WTC11 (cell line): ENCODE data around the gene CLEC12A.

Source experiments
- CREB1 ChIP-seq: sonication (generic); formaldehyde crosslinking; IDR thresholded peaks from 2 replicates; pipeline ENCODE4 v1.8.0; 2023; ENCODE audit warnings: mild to moderate bottlenecking, missing genetic modification reagents
- ELF4 ChIP-seq: sonication (generic); formaldehyde crosslinking; IDR thresholded peaks from 2 replicates; pipeline ENCODE4 v1.8.1; 2022; ENCODE audit warnings: low read depth, mild to moderate bottlenecking, moderate library complexity, missing genetic modification reagents
- JAZF1 ChIP-seq: fragments of 250-450 bp; sonication (Bioruptor Pico); IDR thresholded peaks from 2 replicates; pipeline ENCODE4 v1.9.0; 2021; ENCODE audit warnings: moderate library complexity, mild to moderate bottlenecking, inconsistent platforms
- SMAD3 ChIP-seq: sonication (generic); formaldehyde crosslinking; IDR thresholded peaks from 2 replicates; pipeline ENCODE4 v1.8.0; 2022; ENCODE audit warnings: missing genetic modification reagents, mild to moderate bottlenecking, borderline replicate concordance
- ZBTB21 ChIP-seq: sonication (generic); formaldehyde crosslinking; IDR thresholded peaks from 2 replicates; pipeline ENCODE4 v1.8.1; 2023; ENCODE audit warnings: mild to moderate bottlenecking, missing genetic modification reagents, borderline replicate concordance
- TF ChIP-seq, protein P1 (sequence below): sonication (generic); formaldehyde crosslinking; IDR thresholded peaks from 2 replicates; pipeline ENCODE4 v1.8.1; 2022; ENCODE audit warnings: mild to moderate bottlenecking, missing genetic modification reagents, moderate library complexity, borderline replicate concordance
- TF ChIP-seq, protein P2 (sequence below): fragments of 200-600 bp; IDR thresholded peaks from 2 replicates; pipeline ENCODE4 v1.8.0; 2022; ENCODE audit warnings: antibody characterized with exemption
- TF ChIP-seq, protein P3 (sequence below): sonication (generic); formaldehyde crosslinking; IDR thresholded peaks from 2 replicates; pipeline ENCODE4 v1.8.0; 2022; ENCODE audit warnings: mild to moderate bottlenecking, missing genetic modification reagents
- TF ChIP-seq, protein P4 (sequence below): sonication (generic); formaldehyde crosslinking; conservative IDR thresholded peaks from 2 replicates; pipeline ENCODE4 v1.8.1; 2022; ENCODE audit warnings: mild to moderate bottlenecking, missing genetic modification reagents
- TF ChIP-seq, protein P5 (sequence below): sonication (generic); formaldehyde crosslinking; IDR thresholded peaks from 2 replicates; pipeline ENCODE4 v1.8.0; 2022; ENCODE audit warnings: mild to moderate bottlenecking, missing genetic modification reagents

DNA sequence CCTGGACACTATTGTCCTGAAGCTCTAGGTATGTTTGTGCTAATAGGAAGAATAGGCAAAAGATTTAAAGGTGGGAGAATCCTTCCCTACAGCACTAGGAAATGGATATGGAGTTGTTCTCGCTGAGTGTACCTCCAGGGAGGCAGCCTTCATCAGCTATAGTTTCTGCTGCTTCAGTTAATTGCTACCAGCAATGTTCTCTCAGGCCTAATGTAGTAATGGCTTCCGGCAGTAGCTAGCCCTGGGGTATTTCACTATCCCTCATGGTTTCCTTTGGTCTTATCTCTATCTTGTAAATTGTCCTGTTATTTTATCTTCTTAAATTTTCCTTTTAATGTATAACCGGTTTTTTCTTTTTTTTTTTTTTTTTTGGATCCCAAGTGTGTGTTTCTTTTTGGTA lies 9.3 kb upstream of the CLEC12A start:
- TF ChIP-seq JAZF1 (CRISPR knock-in tag): no peak
- no peak for TF ChIP-seq SMAD3 (CRISPR knock-in tag)
- TF ChIP-seq, protein P1, sequence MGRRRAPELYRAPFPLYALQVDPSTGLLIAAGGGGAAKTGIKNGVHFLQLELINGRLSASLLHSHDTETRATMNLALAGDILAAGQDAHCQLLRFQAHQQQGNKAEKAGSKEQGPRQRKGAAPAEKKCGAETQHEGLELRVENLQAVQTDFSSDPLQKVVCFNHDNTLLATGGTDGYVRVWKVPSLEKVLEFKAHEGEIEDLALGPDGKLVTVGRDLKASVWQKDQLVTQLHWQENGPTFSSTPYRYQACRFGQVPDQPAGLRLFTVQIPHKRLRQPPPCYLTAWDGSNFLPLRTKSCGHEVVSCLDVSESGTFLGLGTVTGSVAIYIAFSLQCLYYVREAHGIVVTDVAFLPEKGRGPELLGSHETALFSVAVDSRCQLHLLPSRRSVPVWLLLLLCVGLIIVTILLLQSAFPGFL: no peak
- TF ChIP-seq, protein P2, sequence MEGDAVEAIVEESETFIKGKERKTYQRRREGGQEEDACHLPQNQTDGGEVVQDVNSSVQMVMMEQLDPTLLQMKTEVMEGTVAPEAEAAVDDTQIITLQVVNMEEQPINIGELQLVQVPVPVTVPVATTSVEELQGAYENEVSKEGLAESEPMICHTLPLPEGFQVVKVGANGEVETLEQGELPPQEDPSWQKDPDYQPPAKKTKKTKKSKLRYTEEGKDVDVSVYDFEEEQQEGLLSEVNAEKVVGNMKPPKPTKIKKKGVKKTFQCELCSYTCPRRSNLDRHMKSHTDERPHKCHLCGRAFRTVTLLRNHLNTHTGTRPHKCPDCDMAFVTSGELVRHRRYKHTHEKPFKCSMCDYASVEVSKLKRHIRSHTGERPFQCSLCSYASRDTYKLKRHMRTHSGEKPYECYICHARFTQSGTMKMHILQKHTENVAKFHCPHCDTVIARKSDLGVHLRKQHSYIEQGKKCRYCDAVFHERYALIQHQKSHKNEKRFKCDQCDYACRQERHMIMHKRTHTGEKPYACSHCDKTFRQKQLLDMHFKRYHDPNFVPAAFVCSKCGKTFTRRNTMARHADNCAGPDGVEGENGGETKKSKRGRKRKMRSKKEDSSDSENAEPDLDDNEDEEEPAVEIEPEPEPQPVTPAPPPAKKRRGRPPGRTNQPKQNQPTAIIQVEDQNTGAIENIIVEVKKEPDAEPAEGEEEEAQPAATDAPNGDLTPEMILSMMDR: no peak
- no peak for TF ChIP-seq CREB1 (CRISPR knock-in tag)
- no peak for TF ChIP-seq ELF4
- no peak for TF ChIP-seq ZBTB21 (CRISPR knock-in tag)
- TF ChIP-seq, protein P3, sequence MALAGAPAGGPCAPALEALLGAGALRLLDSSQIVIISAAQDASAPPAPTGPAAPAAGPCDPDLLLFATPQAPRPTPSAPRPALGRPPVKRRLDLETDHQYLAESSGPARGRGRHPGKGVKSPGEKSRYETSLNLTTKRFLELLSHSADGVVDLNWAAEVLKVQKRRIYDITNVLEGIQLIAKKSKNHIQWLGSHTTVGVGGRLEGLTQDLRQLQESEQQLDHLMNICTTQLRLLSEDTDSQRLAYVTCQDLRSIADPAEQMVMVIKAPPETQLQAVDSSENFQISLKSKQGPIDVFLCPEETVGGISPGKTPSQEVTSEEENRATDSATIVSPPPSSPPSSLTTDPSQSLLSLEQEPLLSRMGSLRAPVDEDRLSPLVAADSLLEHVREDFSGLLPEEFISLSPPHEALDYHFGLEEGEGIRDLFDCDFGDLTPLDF (CRISPR knock-in tag): no peak
- TF ChIP-seq, protein P4, sequence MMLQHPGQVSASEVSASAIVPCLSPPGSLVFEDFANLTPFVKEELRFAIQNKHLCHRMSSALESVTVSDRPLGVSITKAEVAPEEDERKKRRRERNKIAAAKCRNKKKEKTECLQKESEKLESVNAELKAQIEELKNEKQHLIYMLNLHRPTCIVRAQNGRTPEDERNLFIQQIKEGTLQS (CRISPR knock-in tag): no peak
- TF ChIP-seq, protein P5, sequence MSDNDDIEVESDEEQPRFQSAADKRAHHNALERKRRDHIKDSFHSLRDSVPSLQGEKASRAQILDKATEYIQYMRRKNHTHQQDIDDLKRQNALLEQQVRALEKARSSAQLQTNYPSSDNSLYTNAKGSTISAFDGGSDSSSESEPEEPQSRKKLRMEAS (CRISPR knock-in tag): no peak
